Epithelial cell of esophagus (primary cell): ENCODE data around the gene MAGEC3.
"Not testable (repeated sequence)": the region's sequence is repeated elsewhere in the genome, so short reads cannot be mapped to it uniquely, and the experiment has no call there.

Experiments
- DNase-seq: peaks from one replicate; pipeline ENCODE4 v3.0.0; 2010; ENCODE audit warnings: low read depth
- H3K4me3 ChIP-seq: 2 replicates; pipeline ENCODE4 v1.5.1; 2011; ENCODE audit warnings: mild to moderate bottlenecking, low read length, control low read depth
- CTCF ChIP-seq: IDR thresholded peaks from 2 replicates; pipeline ENCODE4 v1.5.1; 2011; ENCODE audit warnings: low read depth, mild to moderate bottlenecking, low read length, control low read depth, inconsistent platforms; ENCODE audit not compliant: insufficient read depth; ENCODE audit errors: missing control alignments

The MAGEC3 gene

GRCh38 chrX:141857479-141857878, 19.4 kb downstream of the MAGEC3 start:
- no peak for DNase-seq
- H3K4me3 ChIP-seq = no peak overlapping the region
- TF ChIP-seq CTCF = no peak

DNA sequence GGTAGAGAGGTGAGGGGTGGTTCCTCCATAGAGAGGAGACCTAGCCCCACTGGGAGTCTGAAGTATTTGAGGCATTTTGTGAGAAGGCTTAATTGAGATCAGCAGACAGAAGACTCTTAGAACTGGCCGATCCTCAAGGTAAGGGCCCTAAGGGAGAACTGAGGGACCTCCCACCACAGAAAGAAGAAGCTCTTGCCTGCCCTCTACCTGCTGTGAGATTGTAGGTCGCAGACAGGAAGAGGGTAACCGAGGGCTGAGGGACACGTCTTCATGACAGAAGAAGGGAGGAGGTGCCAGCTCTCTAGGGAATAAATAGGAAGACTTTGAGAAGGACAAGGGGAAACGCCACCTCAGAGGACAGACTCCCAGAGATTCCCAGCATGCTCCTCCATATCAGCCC, 41.5 kb downstream of the MAGEC3 start:
- no peak for DNase-seq
- TF ChIP-seq CTCF = no peak
- H3K4me3 ChIP-seq = no peak overlapping the region

DNA sequence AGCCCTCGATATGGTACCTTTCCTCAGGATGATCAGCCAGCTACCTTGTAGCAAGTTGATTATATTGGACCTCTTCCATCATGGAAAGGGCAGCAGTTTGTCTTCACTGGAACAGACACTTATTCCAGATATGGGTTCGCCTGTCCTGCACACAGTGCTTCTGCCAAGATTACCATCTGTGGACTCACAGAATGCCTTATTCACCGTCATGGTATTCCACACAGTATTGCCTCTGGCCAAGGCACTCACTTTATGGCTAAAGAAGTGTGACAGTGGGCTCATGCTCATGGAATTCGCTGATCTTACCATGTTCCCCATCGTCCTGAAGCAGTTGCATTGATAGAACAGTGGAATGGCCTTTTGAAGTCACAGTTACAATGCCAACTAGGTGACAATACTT, 50.7 kb downstream of the MAGEC3 start:
- DNase-seq, H3K4me3 ChIP-seq: not testable (repeated sequence)

DNA sequence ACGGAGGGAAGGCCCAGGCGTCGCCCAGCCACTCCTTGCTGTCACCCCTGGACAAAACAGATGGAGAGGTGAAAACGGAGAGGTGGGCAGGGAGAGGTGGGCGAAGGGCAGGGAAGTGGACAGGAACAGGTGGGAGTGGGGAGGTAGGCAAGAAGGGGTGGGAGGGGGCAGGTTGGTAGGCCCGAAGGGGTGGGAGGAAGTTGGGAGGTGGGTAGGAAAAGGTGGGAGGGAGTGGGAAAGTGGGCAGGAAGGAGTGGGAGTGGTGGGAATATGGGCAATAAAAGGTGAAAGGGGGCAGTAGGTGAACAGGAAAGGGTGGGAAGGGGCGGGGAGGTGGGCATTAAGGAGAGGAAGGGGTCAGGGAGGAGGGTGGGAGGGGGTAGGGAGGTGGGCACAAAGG, 56.6 kb downstream of the MAGEC3 start:
- TF ChIP-seq CTCF = no peak
- no peak for DNase-seq

GRCh38 chrX:141897690-141898089, 59.6 kb downstream of the MAGEC3 start:
- TF ChIP-seq CTCF = no peak
- DNase-seq = no peak
- no peak overlapping the region for H3K4me3 ChIP-seq

More for the DNA sequence above, 56.6 kb downstream of the MAGEC3 start:
- no peak overlapping the region for H3K4me3 ChIP-seq

DNA sequence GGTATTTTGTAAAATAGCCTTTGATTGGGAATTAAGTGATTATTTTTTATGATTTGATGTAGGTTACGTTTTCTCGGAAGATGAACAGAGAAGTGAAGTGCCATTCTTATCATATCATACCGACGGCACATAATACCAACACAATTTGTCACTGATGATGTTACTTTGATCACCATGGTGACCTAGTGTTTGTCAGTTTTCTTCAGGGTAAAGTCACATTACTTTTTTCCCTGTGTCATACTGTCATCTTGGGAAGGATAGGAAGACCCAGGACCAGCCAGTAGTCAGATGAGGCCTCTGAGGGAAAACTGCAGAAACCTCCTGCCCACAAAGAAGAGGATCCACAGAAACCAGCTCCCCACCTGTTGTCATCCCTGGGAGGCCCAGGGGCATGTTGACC, 64.2 kb downstream of the MAGEC3 start:
- no peak for TF ChIP-seq CTCF
- no peak for DNase-seq
- H3K4me3 ChIP-seq = no peak overlapping the region

DNA sequence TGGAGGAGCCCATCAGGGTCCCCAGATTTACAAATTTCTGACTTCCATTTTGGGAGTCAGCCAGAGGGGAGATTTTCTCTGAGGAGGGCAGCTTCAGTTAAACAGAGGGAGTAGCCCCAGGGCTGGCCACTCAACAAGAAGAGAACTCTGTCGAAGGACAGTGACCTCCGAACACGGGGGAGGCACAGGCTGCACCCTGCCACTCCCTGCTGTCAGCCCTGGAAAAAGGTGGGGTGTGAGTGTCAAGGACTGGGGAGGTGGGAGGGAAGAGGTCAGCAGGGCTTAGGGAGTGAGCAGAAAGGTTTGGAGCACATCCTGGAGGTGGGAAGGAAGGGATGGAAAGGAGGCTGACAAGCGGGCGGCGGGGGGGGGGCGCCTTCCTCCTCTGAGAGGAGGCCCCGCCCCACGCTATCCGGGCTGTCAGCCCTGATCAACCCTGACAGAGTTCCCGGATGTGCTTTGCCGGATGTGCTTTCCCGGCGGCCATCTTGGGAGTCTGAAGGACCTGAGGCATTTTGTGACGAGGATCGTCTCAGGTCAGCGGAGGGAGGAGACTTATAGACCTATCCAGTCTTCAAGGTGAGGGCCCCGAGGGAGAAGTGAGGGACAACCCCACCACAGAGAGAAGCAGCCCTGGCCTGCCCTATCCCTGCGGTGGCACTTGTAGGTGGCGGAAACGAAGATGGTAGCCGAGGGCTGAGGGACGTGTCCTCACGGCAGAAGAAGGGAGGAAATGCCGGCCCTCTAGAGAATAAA, 65.5 kb downstream of the MAGEC3 start, which contains the start of gene MAGEC1:
MAGEC1 (plus strand) TSS at position 495 of the 756 bp plus-strand sequence. CDS start 1,179 bp downstream, outside the sequence.
- no peak for DNase-seq
- no peak for TF ChIP-seq CTCF
- no peak within 1 kb of the TSS for H3K4me3 ChIP-seq
